B cell (primary cell): Measurements from ENCODE around the gene HMGXB3. TPM values are rescaled to one million over a fixed set of nuclear protein-coding genes. Genes with fewer than 3 reads are reported as not detected.

Experiments used
- ATAC-seq: fragments of 200-7000 bp; cut with Tn5 transposase; one replicate; pipeline ENCODE4 v1.10.0; 2021; ENCODE audit warnings: low read depth, mild to moderate bottlenecking, moderate number of reproducible peaks, moderate library complexity
- CTCF ChIA-PET: fragments of 350-600 bp; sonication (Branson Sonifier 250); formaldehyde crosslinking; loops from one replicate; lab custom pipeline; 2021; ENCODE audit warnings: antibody characterized with exemption, inconsistent platforms; lab: Charles Lee
- POLR2A ChIA-PET: fragments of 350-600 bp; sonication (Branson Sonifier 250); formaldehyde crosslinking; loops from one replicate; lab custom pipeline; 2021; ENCODE audit warnings: antibody characterized with exemption; lab: Charles Lee
- DNase-seq: peaks from one replicate; pipeline ENCODE4 v3.0.0; 2013
- H2AFZ ChIP-seq: 2 replicates; pipeline ENCODE4 v1.6.1; 2012; ENCODE audit warnings: mild to moderate bottlenecking, low read depth, low read length; ENCODE audit not compliant: insufficient read depth, poor library complexity, severe bottlenecking
- H3K27ac ChIP-seq, 2 donors: 1 replicate in 1 of 2; 2 replicates in 1 of 2; pipeline ENCODE4 v1.5.1; 2012 to 2013; ENCODE audit warnings: low read length in 2 of 2, mild to moderate bottlenecking in 2 of 2, moderate library complexity in 1 of 2
- H3K27me3 ChIP-seq, 4 experiments: fragments of 200-600 bp in 1 of 4; sonication (generic) in 1 of 4; replicated peaks in 1 of 4; 1 replicate in 2 of 4; 2 replicates in 2 of 4; pipeline versions ENCODE4 v1.6.1 to v1.7.0; 2013 to 2016; ENCODE audit warnings: low read length in 3 of 4, mild to moderate bottlenecking in 2 of 4, mixed read lengths in 1 of 4, moderate library complexity in 1 of 4; ENCODE audit not compliant: insufficient read depth in 4 of 4, control insufficient read depth in 3 of 4; ENCODE audit errors: control extremely low read depth in 1 of 4
- H3K36me3 ChIP-seq, 2 experiments: replicated peaks in 1 of 2; 1 replicate in 1 of 2; 2 replicates in 1 of 2; pipeline versions ENCODE4 v1.6.1 to v1.7.1; 2013; ENCODE audit warnings: low read length in 1 of 2; ENCODE audit not compliant: insufficient read depth in 2 of 2, control insufficient read depth in 1 of 2; ENCODE audit errors: control extremely low read depth in 1 of 2, extremely low read depth in 1 of 2
- H3K4me1 ChIP-seq, 2 donors: fragments of 200-600 bp in 1 of 2; sonication (generic) in 1 of 2; 1 replicate in 1 of 2; 2 replicates in 1 of 2; pipeline versions ENCODE4 v1.5.1 to v1.6.1; 2013 to 2017; ENCODE audit warnings: low read length in 2 of 2; ENCODE audit not compliant: control insufficient read depth in 2 of 2, insufficient read depth in 2 of 2
- H3K4me2 ChIP-seq: replicated peaks from 2 replicates; pipeline ENCODE3; 2012; ENCODE audit warnings: mild to moderate bottlenecking, low read depth, low read length; ENCODE audit not compliant: poor library complexity, severe bottlenecking
- H3K4me3 ChIP-seq, 5 experiments: fragments of 200-600 bp in 1 of 5; sonication (generic) in 1 of 5; 1 replicate in 3 of 5; 2 replicates in 2 of 5; pipeline versions ENCODE4 v1.5.1 to v1.7.0; 2011 to 2016; ENCODE audit warnings: low read length in 4 of 5, mild to moderate bottlenecking in 4 of 5, low read depth in 2 of 5, control low read depth in 1 of 5, moderate library complexity in 1 of 5; ENCODE audit not compliant: insufficient read depth in 1 of 5; ENCODE audit errors: control extremely low read depth in 1 of 5, extremely low read depth in 1 of 5
- H3K79me2 ChIP-seq: fragments of 200-600 bp; sonication (generic); one replicate; pipeline ENCODE4 v1.6.0; 2016; ENCODE audit warnings: low read length; ENCODE audit not compliant: control insufficient read depth, insufficient read depth
- H3K9ac ChIP-seq: fragments of 200-600 bp; sonication (generic); 2 replicates; pipeline ENCODE4 v1.6.1; 2017; ENCODE audit warnings: mild to moderate bottlenecking, low read length, moderate library complexity
- H3K9me3 ChIP-seq, 3 donors: one replicate each; pipeline versions ENCODE4 v1.6.1 to v1.7.1; 2013; ENCODE audit warnings: low read length in 2 of 3; ENCODE audit not compliant: control insufficient read depth in 2 of 3, insufficient read depth in 1 of 3; ENCODE audit errors: control extremely low read depth in 1 of 3
- H4K20me1 ChIP-seq: 2 replicates; pipeline ENCODE4 v1.6.0; 2012; ENCODE audit warnings: mild to moderate bottlenecking, low read length; ENCODE audit not compliant: insufficient read depth, control insufficient read depth, poor library complexity, severe bottlenecking
- H3K27ac Mint-ChIP-seq: one replicate; pipeline ENCODE4 v1.8.0; 2021; ENCODE audit warnings: mixed read lengths
- H3K27me3 Mint-ChIP-seq: one replicate; pipeline ENCODE4 v1.8.0; 2021; ENCODE audit warnings: mixed read lengths
- H3K4me1 Mint-ChIP-seq: one replicate; pipeline ENCODE4 v1.8.0; 2021; ENCODE audit warnings: mixed read lengths
- H3K4me3 Mint-ChIP-seq: one replicate; pipeline ENCODE4 v1.8.0; 2021; ENCODE audit warnings: mixed read lengths
- H3K9me3 Mint-ChIP-seq: one replicate; pipeline ENCODE4 v1.8.0; 2022; ENCODE audit warnings: mixed read lengths; ENCODE audit not compliant: insufficient read depth
- EZH2 ChIP-seq: IDR thresholded peaks from 2 replicates; pipeline ENCODE4 v1.6.1; 2012; ENCODE audit warnings: borderline replicate concordance, low read depth, mild to moderate bottlenecking, moderate library complexity, low read length; ENCODE audit not compliant: insufficient read depth, poor library complexity, severe bottlenecking
- WGBS: methylation state at CpG from one replicate; pipeline ENCODE4 v1.1.5; 2013; ENCODE audit warnings: missing lambda C conversion rate; ENCODE audit not compliant: insufficient coverage; 5-methylcytosine and 5-hydroxymethylcytosine counted together
- intact Hi-C: fragments of 100-400 bp; cut with micrococcal nuclease; formaldehyde crosslinking; loops from one replicate; pipeline ENCODE4 v1.10.0; 2022
- polyA plus RNA-seq: library from polyadenylated mRNA; depleted of rRNA; stranded (reverse); fragments of >200 nt; gene quantifications from 2 replicates; pipeline ENCODE4 v1.2.3, GENCODE V29; 2012
- total RNA-seq, 2 donors: library from RNA; stranded (reverse); fragments of 120-200 nt in 1 of 2; gene quantifications; 1 replicate in 1 of 2; 2 replicates in 1 of 2; pipeline versions ENCODE4 v1.2.3 to v1.2.4, GENCODE V29; 2013 to 2022
- TF ChIP-seq, protein P1 (sequence below): fragments of 200-600 bp; IDR thresholded peaks from one replicate; pipeline ENCODE4 v1.8.0; 2022; ENCODE audit warnings: antibody characterized with exemption, mild to moderate bottlenecking

HMGXB3 gene
- total and polyA plus RNA-seq, 2 donors (not counting 1 experiment from before 2014, with no cell fraction given), result 28.5 to 35.7 TPM

DNA sequence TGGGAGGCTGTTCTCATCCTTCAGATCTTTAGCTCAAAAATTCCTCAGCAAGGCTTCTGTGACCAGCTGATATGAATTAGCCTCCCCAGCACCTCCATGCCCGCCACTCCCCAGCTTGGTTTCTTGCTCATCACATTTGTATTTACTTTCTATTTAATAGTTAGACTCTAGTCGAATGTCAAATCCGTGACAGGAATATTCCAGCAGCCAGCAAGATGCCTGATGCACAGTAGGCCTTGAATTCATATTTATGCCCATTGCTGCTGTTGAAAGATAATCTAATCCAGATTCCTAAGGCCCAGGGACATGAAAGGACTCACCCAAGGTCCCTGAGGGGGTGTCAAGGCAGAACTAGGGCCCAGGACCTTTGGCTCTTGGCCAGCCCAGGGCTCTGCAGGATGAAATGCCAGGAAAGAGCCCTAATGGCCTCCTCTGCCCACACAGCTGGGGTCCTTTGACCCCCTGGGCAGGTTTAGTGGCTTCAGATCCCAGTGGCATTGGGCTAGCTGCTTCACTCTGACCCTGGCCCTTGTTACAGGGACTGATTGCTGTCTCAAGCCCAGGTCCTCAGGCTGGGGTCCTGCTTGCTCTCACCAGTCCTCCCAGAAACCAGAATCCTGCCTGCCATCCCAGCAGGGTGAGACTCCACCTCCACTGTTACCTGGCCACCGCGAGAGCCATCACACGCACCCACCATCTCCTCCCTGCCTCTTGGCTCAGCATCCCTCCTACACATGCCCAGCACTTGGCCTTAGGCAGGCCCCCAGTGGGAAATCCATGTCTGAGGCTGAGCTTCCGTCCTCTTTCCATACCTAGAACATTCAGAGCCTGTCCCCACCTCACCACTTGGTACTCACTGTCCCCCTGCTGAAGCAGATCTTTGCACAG, 78.5 kb downstream of the HMGXB3 start:
- H3K9ac ChIP-seq, result no peak overlapping the region

More for the DNA sequence above, 78.5 kb downstream of the HMGXB3 start:
- intact Hi-C loops, result no loop called here
- no peak for ATAC-seq
- H3K27me3 Mint-ChIP-seq, result no peaks in the 10 kb centered on the region
- no peaks in the 10 kb centered on the region for H3K9me3 Mint-ChIP-seq
- H3K36me3 ChIP-seq, result no peaks in the 10 kb centered on the region
- WGBS, result 98% methylated on average over 5 of the region's 7 CpGs
- H3K4me3 ChIP-seq, result no peak overlapping the region
- H3K4me1 ChIP-seq, result peaks cover 24 to 27% of the 10 kb centered on the region in 2 donors
- H3K27me3 ChIP-seq, result peaks cover 0 to 3% (median 0%) of the 10 kb centered on the region in 4 experiments
- H3K79me2 ChIP-seq, result no peaks in the 10 kb centered on the region
- peak overlapping the region; percentile 44 for H3K27ac Mint-ChIP-seq
- H3K27ac ChIP-seq, result no peak overlapping the region
- H3K4me3 Mint-ChIP-seq, result no peak overlapping the region
- ChIA-PET POLR2A (no interaction called here), CTCF (no interaction called here)
- no peak for DNase-seq
- no peak for TF ChIP-seq EZH2
- TF ChIP-seq, protein P1, sequence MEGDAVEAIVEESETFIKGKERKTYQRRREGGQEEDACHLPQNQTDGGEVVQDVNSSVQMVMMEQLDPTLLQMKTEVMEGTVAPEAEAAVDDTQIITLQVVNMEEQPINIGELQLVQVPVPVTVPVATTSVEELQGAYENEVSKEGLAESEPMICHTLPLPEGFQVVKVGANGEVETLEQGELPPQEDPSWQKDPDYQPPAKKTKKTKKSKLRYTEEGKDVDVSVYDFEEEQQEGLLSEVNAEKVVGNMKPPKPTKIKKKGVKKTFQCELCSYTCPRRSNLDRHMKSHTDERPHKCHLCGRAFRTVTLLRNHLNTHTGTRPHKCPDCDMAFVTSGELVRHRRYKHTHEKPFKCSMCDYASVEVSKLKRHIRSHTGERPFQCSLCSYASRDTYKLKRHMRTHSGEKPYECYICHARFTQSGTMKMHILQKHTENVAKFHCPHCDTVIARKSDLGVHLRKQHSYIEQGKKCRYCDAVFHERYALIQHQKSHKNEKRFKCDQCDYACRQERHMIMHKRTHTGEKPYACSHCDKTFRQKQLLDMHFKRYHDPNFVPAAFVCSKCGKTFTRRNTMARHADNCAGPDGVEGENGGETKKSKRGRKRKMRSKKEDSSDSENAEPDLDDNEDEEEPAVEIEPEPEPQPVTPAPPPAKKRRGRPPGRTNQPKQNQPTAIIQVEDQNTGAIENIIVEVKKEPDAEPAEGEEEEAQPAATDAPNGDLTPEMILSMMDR, result no peak
- no peak overlapping the region for H3K4me2 ChIP-seq
- peaks cover 34% of the 10 kb centered on the region for H3K4me1 Mint-ChIP-seq
- no peaks in the 10 kb centered on the region for H3K9me3 ChIP-seq
- no peaks in the 10 kb centered on the region for H4K20me1 ChIP-seq
- no peak overlapping the region for H2AFZ ChIP-seq
